Forelimb muscle (tissue), 1 donor: ENCODE measurements around the gene DPYSL4. TPM values are rescaled to one million over a fixed set of nuclear protein-coding genes. Genes with fewer than 3 reads are reported as not detected.
"Not testable (repeated sequence)": the region's sequence is repeated elsewhere in the genome, so short reads cannot be mapped to it uniquely, and the experiment has no call there.

Source experiments
- DNase-seq: peaks from one replicate; pipeline ENCODE4 v3.0.0-alpha.2; 2013; ENCODE audit warnings: low read depth
- polyA plus RNA-seq: library from polyadenylated mRNA; unstranded; fragments of 120-200 nt; gene quantifications from one replicate; pipeline ENCODE4 v1.2.1, GENCODE V29; 2013; ENCODE audit not compliant: insufficient read length

DPYSL4 gene
- polyA plus RNA-seq, 1 donor, result 1.3 TPM

DNA sequence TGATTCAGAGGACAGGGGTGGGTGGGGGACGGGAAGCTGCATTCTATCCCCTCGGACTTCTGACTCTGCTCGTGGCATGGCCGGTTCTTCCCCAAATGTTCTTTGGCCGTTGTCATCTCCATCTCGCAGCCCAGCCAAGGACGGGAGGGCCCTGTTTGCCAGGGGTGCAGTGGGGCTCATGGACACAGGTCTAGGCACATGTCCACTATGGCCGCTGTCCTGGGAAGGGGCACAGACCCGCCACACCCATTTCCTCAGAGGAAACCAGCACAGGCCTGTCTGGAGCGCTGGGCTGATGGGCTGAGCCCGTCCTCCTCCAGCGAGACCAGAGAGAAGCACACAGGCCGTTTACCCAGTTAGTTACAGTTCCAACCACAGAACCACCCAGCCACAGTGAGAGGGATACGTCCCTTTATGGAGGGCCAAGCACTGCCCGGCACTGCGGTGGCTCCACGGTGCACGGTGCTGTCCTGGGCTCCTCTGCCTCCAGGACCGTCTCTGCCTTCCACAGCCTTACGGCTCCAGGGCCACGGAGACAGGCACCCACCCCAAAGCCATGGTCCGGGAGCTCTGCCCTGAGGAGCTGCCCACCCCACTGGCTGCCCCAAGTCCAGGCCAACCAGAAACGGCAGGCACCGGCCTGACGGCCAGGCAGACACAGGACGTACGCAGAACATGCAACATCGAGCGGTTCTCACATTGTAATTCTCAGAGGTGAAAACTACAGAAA is 20.2 kb downstream of the DPYSL4 start:
- DNase-seq, result no peak

GRCh38 chr10:132207536-132208461 is 21.1 kb downstream of the DPYSL4 start:
- no peak for DNase-seq

DNA sequence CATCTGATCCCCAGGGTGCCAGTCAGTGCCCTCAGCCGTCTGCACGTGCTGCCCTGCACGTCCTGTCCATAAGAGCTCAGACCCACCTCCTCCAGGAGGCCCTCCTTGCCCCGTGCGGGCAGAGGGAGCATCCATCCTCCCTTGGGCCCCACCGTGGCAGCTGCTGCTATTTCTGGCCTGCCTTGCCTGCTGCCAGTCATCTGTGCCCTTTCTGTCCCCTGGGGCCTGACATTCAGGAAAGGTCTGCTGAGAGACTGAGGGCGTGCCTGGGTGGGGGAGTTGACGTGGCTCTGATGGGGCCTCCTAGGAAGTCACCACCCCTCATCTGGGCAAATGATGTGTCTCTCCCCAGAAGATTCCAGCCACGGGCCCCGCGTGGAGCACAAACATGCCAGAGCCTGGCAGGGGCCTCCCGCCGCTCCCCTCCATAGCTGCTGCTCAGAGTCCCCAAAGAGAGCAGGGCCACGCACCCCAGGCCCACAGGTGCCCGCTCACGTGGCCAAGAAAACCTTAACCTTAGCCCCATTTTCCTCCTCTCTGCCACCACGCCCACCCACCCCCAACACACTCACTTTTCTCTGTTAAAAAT is 21.8 kb downstream of the DPYSL4 start:
- DNase-seq, result no peak

GRCh38 chr10:132209130-132209529 is 22.4 kb downstream of the DPYSL4 start:
- no peak for DNase-seq

GRCh38 chr10:132209978-132210530 is 23.3 kb downstream of the DPYSL4 start:
- DNase-seq, result no peak

- DNase-seq, result no peak
Observed at GRCh38 chr10:132210766-132211165, 24.0 kb downstream of the DPYSL4 start.

GRCh38 chr10:132211246-132211645 is 24.5 kb downstream of the DPYSL4 start:
- no peak for DNase-seq

DNA sequence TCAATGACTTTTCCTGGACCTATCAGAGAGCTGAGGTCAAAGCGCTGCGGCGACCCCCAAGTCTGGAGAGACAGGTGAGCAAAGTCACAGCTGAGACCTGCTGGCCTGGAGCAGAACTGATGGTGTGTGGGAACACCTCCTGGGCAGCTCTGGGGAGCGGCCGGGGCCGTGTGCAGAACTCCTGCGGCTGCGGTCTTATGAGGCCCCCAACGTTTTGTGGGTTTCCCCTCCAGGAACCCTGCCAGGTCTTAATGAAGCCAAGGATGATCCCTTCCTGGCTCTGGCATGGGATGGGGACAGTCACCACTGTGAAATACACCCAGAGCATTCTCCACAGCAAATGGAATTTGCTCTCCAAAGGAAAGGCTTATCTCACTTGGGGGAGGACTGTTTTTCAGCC is 26.1 kb downstream of the DPYSL4 start:
- DNase-seq, result no peak

DNA sequence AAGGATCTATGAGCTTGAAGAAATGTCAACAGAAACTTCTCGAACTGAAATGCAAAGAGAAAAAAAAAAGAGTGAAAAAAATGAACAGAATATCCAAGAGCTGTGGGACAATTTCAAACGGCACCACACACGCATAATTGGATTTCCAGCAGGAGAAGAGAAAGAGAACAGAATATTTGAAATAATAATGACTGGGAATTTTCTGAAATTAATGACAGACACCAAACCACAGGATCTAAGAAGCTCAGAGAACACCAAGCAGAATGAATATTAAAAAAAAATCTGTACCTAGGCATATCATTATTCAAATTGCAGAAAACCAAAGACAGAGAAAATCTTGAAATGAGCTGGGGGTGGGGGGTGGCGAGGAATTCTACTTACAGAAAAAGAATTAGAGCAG is 27.2 kb downstream of the DPYSL4 start:
- no peak for DNase-seq

GRCh38 chr10:132216441-132216840 is 29.7 kb downstream of the DPYSL4 start:
- not testable (repeated sequence) for DNase-seq

- DNase-seq, result no peak
Observed at GRCh38 chr10:132219486-132219885, 32.7 kb downstream of the DPYSL4 start.

GRCh38 chr10:132220061-132220460 is 33.3 kb downstream of the DPYSL4 start:
- no peak for DNase-seq

DNA sequence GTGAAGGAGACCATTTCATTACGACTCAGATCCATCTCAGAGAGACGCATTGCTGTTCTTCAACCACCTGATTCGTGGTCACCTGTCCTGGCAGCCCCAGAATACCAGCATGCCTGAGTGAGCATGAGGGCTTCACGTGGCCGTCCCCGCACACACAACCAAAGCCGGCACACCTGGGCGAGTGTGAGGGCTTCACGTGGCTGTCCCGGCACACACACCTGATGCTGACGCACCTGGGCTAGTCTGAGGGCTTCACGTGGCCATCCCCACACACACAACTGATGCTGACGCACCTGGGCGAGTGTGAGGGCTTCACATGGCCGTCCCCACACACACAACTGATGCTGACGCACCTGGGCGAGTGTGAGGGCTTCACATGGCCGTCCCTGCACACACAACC is 34.2 kb downstream of the DPYSL4 start:
- not testable (repeated sequence) for DNase-seq

- no peak for DNase-seq
Observed at GRCh38 chr10:132222726-132223125, 36.0 kb downstream of the DPYSL4 start.

- DNase-seq, result no peak
Observed at GRCh38 chr10:132223156-132223590, 36.4 kb downstream of the DPYSL4 start.

GRCh38 chr10:132223611-132224342 is 37.0 kb downstream of the DPYSL4 start:
- DNase-seq, result no peak

- no peak for DNase-seq
Observed at GRCh38 chr10:132224343-132225072, 37.8 kb downstream of the DPYSL4 start.

- DNase-seq, result no peak
Observed at GRCh38 chr10:132225073-132225848, 38.5 kb downstream of the DPYSL4 start.

- DNase-seq, result no peak
Observed at GRCh38 chr10:132225849-132226205, 39.1 kb downstream of the DPYSL4 start.
